ENCODE data around the gene PLAGL2.
"Not testable (repeated sequence)": the region's sequence is repeated elsewhere in the genome, so short reads cannot be mapped to it uniquely, and the experiment has no call there.

Gene PLAGL2

DNA sequence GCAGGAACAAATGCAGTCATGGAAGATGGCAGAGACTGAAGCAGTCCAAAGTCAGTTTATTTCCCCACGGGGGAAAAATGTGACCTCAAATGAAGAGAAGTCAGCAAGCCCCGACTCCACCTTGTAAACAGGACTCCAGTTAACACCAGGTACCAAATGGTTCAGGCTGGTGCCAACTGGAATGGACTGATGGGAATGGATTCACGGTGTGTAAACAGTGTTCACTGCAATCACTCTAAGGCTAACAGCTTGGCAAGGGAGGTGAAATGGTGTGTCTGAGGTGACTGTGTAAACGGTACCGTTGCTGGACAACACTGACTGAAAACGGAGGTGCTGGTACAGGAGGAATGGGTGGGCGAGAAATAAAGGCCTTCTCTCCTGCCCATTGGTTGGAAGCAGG, 12.0 kb downstream of the PLAGL2 start:
- no peak for TF ChIP-seq CTCF (IDR thresholded peaks at IDR 0.05; ENCODE audit: low read depth, low read length)
- Histone ChIP-seq H3K4me3 (ENCODE audit: low read depth, low read length) (no peak overlapping the region), H3K9me3 (no peaks in the 10 kb centered on the region), H3K36me3 (peaks cover 53% of the 10 kb centered on the region), H3K4me1 (no peaks in the 10 kb centered on the region), H3K27me3 (no peaks in the 10 kb centered on the region)
- DNase-seq = no peak

DNA sequence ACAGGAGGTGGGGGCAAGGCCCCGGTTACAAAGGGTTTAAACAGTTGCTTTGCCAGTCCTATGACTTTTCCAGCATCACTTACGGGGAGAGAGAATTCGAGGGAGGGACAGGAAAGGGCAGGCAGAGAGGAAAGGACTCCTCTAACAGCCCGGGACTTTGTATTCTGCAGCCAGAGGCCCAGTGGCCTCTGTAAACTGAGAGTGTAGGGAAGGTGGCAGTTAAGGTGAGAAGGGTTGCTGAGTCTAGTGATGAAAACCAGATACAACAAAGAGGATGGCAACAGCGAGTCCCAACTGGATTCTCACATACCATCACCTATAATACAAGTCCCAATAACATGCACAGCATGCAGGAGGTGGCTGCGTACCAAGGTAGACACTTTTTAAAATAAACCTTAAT, 13.5 kb downstream of the PLAGL2 start:
- Histone ChIP-seq H3K4me1 (no peaks in the 10 kb centered on the region), H3K9me3 (no peaks in the 10 kb centered on the region), H3K36me3 (peaks cover 37% of the 10 kb centered on the region), H3K4me3 (ENCODE audit: low read depth, low read length) (no peak overlapping the region), H3K27me3 (no peaks in the 10 kb centered on the region)
- no peak for TF ChIP-seq CTCF (IDR thresholded peaks at IDR 0.05; ENCODE audit: low read depth, low read length)
- DNase-seq = no peak

DNA sequence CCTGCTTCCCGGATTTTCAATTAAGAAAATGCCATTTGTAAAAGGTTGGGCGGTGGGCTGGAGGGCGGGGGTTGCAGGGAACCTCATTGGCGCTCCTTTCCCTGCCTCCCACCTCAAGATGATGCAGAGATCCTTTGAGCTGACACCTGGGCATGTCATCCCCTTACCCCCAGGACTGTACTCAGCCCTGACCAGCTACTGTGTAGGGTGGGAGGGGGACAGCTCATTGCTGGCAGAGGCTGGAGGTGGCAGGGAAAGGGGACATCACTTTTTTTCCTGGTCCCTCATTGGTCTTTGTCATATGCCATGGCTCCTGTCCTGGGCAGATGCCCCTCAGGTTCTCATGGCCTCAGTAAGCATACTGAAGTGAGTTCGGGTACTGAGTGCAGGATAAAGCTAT, 14.2 kb downstream of the PLAGL2 start:
- not testable (repeated sequence) for H3K27me3 ChIP-seq; H3K4me1 ChIP-seq; H3K4me3 ChIP-seq (ENCODE audit: low read depth, low read length); DNase-seq; H3K9me3 ChIP-seq
- H3K36me3 ChIP-seq = peaks cover 31% of the 10 kb centered on the region

GRCh38 chr20:32192698-32193097, 14.8 kb downstream of the PLAGL2 start:
- Histone ChIP-seq H3K27me3 (no peaks in the 10 kb centered on the region), H3K4me3 (ENCODE audit: low read depth, low read length) (no peak overlapping the region), H3K4me1 (no peaks in the 10 kb centered on the region), H3K36me3 (peaks cover 27% of the 10 kb centered on the region), H3K9me3 (no peaks in the 10 kb centered on the region)
- DNase-seq = no peak
- no peak for TF ChIP-seq CTCF (IDR thresholded peaks at IDR 0.05; ENCODE audit: low read depth, low read length)

GRCh38 chr20:32191873-32192272, 15.7 kb downstream of the PLAGL2 start:
- Histone ChIP-seq H3K27me3 (no peaks in the 10 kb centered on the region), H3K36me3 (peaks cover 18% of the 10 kb centered on the region), H3K9me3 (no peaks in the 10 kb centered on the region), H3K4me1 (no peaks in the 10 kb centered on the region), H3K4me3 (ENCODE audit: low read depth, low read length) (no peak overlapping the region)
- no peak for DNase-seq
- TF ChIP-seq CTCF (IDR thresholded peaks at IDR 0.05; ENCODE audit: low read depth, low read length) = no peak

DNA sequence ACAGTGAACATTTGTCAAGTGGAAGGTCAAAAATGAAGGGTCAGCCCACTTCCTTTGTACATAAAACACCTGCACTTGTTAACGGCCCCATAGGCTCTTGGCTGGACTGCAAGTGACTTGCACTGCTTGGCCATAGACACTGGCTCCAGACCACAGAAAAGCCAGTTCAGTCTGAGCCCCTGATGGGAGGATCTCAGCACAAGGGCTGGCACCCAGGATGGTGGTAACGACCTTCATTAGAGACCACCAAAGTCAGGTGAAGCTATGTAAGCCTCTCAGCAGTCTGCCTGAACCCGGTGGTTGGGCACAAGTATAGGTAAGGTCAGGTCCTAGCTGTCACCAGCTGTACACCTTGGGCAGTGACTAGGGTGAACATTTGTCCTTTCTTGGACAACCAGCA, 16.1 kb downstream of the PLAGL2 start:
- Histone ChIP-seq H3K4me1 (no peaks in the 10 kb centered on the region), H3K36me3 (peaks cover 17% of the 10 kb centered on the region), H3K9me3 (no peaks in the 10 kb centered on the region), H3K4me3 (ENCODE audit: low read depth, low read length) (no peak overlapping the region), H3K27me3 (no peaks in the 10 kb centered on the region)
- no peak for TF ChIP-seq CTCF (IDR thresholded peaks at IDR 0.05; ENCODE audit: low read depth, low read length)
- DNase-seq = no peak

All from BE2C (cell line).